ENCODE data around the gene CAMK1D.
A peak's percentile ranks its signal among the peaks of the same experiment; 100 is the strongest.
"Not testable (repeated sequence)": the region's sequence is repeated elsewhere in the genome, so short reads cannot be mapped to it uniquely, and the experiment has no call there.

CAMK1D gene

DNA sequence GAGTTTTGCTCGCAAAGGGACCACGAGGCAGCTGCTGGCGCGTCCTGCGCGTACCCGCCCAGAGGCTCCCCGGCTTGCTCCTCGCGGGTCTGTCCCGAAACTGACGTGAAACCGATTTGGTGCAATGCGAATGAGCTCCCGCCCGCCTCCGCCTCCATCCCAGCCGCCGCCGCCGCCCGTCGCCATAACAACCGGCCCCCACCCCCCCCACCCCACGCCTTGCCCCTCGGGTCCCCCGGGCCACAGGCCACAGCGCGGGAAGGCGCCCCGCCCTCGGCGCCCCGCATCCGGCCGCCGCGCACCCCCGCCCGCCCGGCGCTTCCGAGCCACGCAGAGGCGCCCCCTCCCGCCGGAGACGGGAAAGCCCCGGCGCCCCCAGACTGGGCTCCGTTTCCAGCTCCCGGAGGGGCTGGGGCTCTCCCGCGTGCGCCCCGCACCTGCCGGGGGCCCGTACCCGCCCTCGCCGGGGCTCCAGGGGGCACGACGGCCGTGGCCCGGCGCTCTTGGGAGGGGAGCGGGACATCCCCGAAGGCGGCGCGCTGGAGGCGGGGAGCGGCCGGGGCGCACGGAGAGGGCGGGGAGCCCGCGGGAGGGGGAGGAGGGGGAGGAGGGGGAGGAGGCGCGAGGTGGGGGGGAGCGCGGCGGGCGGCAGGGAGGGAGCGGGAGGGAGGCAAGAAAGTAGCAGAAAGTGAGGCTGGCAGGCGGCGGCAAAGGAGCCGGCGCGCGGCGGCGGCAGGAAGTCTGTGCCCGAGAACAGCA is at the start of gene CAMK1D:
CAMK1D (plus strand) TSS at position 678 of the 759 bp plus-strand sequence.
- Mint-ChIP-seq H3K27ac (peak within 1 kb of the TSS; percentile 96), H3K36me3 (no peaks in the 10 kb centered on the region), H3K4me3 (peak within 1 kb of the TSS; percentile 97), H3K4me1 (ENCODE audit: low read depth) (peaks cover 38% of the 10 kb centered on the region), H3K27me3 (no peaks in the 10 kb centered on the region), H3K9me3 (ENCODE audit: low read depth) (no peaks in the 10 kb centered on the region)

DNA sequence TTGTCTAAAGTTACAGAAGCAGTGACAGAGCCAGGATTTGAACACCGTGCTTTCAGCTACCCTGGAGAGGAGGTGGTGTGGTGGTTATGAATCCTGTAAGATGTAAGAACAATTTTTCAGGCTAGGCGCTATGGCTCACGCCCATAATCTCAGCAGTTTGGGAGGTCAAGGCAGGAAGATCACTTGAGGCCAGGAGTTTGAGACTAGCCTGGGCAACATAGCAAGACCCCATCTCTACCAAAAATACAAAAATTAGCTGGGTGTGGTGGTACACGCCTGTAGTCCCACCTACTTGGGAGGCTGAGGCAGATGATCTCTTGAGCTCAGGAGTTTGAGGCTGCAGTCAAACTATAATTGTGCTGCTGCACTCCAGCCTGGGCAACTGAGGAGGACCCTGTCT is 48.3 kb upstream of the CAMK1D start:
- not testable (repeated sequence) for H3K36me3 Mint-ChIP-seq; H3K27me3 Mint-ChIP-seq; H3K27ac Mint-ChIP-seq; H3K4me1 Mint-ChIP-seq (ENCODE audit: low read depth); H3K4me3 Mint-ChIP-seq; H3K9me3 Mint-ChIP-seq (ENCODE audit: low read depth)

DNA sequence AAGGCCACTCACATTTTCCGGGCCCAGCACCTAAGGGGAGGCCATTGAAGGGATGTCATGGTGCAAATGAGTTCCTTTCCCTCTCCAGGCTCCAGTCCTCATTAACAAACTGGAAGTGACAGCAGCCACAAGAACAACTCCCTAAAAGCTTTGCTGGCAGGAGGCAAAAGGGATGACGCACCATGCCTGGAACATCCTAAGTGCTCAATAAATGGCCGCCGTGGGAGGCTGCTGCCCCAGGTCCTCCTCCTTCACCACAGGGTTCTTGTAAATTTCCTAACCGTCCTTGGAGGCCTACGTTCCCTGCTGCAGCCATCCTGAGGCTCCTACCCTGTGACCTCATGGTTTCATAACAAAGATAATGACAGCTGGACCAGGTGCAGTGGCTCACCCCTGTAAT is 41.3 kb upstream of the CAMK1D start:
- Mint-ChIP-seq H3K27me3 (peaks cover 1% of the 10 kb centered on the region), H3K4me1 (ENCODE audit: low read depth) (peaks cover 2% of the 10 kb centered on the region), H3K27ac (no peak overlapping the region), H3K36me3 (peaks cover 2% of the 10 kb centered on the region), H3K4me3 (no peak overlapping the region), H3K9me3 (ENCODE audit: low read depth) (no peaks in the 10 kb centered on the region)

DNA sequence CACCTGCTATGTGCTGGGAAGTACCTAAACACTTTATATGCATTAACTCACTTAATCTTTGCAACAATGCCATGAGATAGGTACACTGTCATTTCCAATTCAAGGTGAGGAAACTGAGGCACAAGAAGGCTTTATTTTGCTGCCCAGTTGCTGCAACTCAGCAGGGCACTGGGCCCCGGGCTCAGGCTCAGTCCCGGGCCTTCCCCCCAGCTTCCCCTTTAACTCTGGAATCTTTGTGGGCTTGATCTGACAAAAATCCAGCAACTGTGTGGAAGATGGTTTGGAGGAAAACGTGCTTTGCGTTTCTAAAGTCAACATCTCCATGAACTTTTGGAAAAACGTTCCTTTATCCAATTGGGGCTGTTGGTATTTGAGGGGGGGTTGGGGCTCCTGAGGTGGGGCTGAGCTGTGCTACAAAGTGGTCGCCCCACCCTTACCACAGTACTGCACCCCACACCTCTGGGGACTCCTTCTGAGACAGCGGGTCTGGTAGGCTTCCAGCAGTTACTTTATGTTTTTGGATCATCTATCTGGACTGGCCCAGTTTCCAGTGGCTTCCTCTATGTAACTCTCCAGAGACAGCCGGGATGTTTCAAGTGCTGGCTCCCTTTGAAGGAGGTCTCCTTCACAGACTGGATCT is 40.5 kb upstream of the CAMK1D start:
- Mint-ChIP-seq H3K27me3 (peaks cover 1% of the 10 kb centered on the region), H3K36me3 (peaks cover 2% of the 10 kb centered on the region), H3K9me3 (ENCODE audit: low read depth) (no peaks in the 10 kb centered on the region), H3K4me1 (ENCODE audit: low read depth) (peaks cover 2% of the 10 kb centered on the region), H3K27ac (no peak overlapping the region), H3K4me3 (no peak overlapping the region)

DNA sequence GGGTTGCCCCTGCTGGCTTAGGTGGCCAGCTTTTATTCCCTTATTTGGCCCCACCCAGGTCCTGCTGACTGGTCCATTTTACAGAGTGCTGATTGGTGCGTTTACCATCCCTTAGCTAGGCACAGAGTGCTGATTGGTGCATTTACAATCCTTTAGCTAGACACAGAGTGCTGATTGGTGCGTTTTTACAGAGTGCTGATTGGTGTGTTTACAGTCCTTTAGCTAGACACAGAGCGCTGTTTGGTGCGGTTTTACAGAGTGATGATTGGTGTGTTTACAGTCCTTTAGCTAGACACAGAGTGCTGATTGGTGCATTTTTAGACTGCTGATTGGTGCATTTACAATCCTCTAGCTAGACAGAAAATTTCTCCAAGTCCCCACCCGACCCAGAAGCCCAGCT is 39.6 kb upstream of the CAMK1D start:
- H3K9me3 Mint-ChIP-seq (ENCODE audit: low read depth); H3K4me1 Mint-ChIP-seq (ENCODE audit: low read depth); H3K36me3 Mint-ChIP-seq; H3K4me3 Mint-ChIP-seq; H3K27ac Mint-ChIP-seq; H3K27me3 Mint-ChIP-seq: not testable (repeated sequence)

DNA sequence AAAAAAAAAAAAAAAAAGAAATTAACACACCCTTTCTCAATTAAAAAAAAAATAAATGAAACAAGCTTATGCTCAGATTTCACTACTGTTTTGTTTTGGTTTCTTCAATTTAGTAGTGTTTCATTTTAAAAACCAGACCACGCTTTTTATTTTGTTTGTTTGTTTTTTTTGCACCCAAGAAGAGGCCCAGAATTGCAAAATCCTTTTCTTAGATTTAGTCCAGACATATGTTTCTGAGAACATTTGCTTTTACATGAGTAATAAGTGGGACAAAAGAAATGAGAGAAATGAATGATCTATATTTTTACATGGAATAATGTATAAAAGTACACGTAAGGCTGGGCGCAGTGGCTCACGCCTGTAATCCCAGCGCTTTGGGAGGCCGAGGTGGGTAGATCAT is 34.5 kb upstream of the CAMK1D start:
- peaks cover 2% of the 10 kb centered on the region for H3K36me3 Mint-ChIP-seq
- no peaks in the 10 kb centered on the region for H3K4me1 Mint-ChIP-seq (ENCODE audit: low read depth)
- H3K27me3 Mint-ChIP-seq = no peaks in the 10 kb centered on the region
- no peak overlapping the region for H3K27ac Mint-ChIP-seq
- no peak overlapping the region for H3K4me3 Mint-ChIP-seq
- H3K9me3 Mint-ChIP-seq (ENCODE audit: low read depth) = no peaks in the 10 kb centered on the region

DNA sequence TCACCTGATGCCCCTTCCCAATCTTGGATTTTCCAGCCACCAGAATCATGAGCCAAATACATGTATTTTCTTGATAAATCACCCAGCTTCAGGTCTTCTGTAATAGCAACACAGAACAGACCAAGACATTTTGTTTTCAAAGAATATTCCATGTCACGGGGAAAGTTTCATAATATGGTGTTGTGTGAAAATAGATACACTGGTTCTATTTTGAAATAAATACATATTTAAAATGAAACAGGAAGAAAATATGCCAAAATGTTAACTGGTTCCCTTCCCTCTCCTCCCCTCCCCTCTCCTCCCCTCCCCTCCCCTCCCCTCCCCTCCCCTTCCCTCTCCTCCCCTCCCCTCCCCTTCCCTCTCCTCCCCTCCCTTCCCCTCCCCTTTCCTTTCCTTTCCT is 30.3 kb upstream of the CAMK1D start:
- Mint-ChIP-seq H3K36me3 (no peaks in the 10 kb centered on the region), H3K9me3 (ENCODE audit: low read depth) (no peaks in the 10 kb centered on the region), H3K4me1 (ENCODE audit: low read depth) (peaks cover 6% of the 10 kb centered on the region), H3K27ac (no peak overlapping the region), H3K27me3 (no peaks in the 10 kb centered on the region), H3K4me3 (no peak overlapping the region)

DNA sequence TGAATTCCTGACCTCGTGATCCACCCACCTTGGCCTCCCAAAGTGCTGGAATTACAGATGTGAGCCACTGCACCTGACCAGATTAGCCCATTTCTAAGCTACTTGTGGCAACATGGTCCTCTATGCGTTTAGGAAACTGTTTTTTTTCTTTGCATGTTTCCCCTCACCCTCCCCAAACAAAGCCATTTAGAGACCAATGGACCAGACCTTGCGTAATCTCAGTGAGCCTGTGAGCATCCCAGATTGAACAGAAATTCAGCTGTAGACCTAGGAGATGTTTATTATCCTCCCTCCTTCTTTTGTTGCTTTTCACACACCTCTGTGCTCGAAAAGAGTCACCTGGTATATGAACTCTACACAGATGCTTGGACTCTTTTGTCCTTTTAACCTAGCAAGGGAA is 28.5 kb upstream of the CAMK1D start:
- Mint-ChIP-seq H3K27me3 (no peaks in the 10 kb centered on the region), H3K4me1 (ENCODE audit: low read depth) (peaks cover 6% of the 10 kb centered on the region), H3K9me3 (ENCODE audit: low read depth) (no peaks in the 10 kb centered on the region), H3K27ac (no peak overlapping the region), H3K4me3 (no peak overlapping the region), H3K36me3 (no peaks in the 10 kb centered on the region)

DNA sequence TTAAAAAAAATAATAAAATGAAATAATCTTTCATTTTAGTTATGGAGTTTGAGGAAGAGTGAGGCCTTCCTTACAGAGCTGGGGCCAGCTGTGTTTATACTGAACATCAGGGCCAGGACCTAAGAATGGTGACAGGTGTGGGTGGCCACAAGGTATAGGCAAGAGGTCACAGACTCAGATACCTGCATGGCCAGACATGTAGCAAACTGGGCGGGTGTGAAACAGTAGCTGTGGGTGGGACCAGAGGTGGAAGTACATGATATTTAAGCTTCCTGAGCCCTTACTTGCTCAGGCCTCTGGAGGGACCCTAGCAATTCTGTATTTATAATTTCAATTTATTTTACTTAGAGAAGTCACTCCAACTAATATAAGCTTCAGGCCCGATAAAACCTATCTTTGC is 27.7 kb upstream of the CAMK1D start:
- Mint-ChIP-seq H3K4me1 (ENCODE audit: low read depth) (peaks cover 8% of the 10 kb centered on the region), H3K9me3 (ENCODE audit: low read depth) (no peaks in the 10 kb centered on the region), H3K4me3 (no peak overlapping the region), H3K27ac (no peak overlapping the region), H3K27me3 (no peaks in the 10 kb centered on the region), H3K36me3 (no peaks in the 10 kb centered on the region)

DNA sequence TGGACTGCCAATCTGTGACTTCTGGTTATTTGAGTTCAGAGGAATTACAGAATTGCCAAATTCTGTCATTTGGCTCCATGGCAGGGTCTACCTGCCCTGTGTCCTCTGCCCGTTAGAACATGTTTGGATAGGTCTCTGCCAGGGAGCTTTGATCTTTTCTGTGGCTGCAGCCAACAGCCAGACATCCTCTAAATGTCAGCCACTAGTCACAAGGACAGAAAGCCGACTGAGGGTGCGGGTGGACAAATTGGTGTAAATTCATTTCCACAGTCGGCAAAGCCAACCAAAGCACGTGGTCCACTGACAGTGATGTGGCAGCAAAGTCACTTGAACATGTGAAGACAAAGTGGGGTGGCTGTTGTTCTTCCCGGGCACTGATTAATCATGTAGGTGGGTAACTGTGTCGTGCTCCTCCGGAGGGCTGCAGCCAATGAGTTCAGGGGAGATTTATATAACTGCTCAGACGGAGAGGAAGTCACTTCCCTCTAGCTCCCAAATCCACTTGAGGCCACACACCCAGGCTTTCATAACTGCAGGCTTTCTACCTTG is 26.7 kb upstream of the CAMK1D start:
- H3K27ac Mint-ChIP-seq = no peak overlapping the region
- peaks cover 8% of the 10 kb centered on the region for H3K4me1 Mint-ChIP-seq (ENCODE audit: low read depth)
- H3K4me3 Mint-ChIP-seq = no peak overlapping the region
- no peaks in the 10 kb centered on the region for H3K36me3 Mint-ChIP-seq
- no peaks in the 10 kb centered on the region for H3K27me3 Mint-ChIP-seq
- no peaks in the 10 kb centered on the region for H3K9me3 Mint-ChIP-seq (ENCODE audit: low read depth)

DNA sequence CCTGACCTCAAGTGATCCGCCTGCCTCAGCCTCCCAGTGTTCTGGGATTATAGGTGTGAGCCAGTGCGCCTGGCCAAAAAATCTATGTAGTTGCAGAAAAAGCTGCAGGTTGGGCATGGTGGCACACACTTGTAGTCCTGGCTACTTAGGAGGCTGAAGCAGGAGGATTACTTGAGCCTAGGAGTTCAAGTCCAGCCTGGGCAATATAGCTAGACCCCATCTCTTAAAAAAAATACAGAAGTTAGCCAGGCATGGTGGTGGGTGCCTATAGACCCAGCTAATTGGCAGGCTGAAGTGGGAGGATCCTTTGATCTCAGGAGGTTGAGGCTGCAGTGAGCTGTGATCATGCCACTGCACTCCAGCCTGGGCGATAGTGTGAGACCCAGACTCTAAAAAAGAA is 24.8 kb upstream of the CAMK1D start:
- Mint-ChIP-seq H3K4me3 (no peak overlapping the region), H3K36me3 (no peaks in the 10 kb centered on the region), H3K4me1 (ENCODE audit: low read depth) (peaks cover 8% of the 10 kb centered on the region), H3K27ac (no peak overlapping the region), H3K9me3 (ENCODE audit: low read depth) (no peaks in the 10 kb centered on the region), H3K27me3 (no peaks in the 10 kb centered on the region)

DNA sequence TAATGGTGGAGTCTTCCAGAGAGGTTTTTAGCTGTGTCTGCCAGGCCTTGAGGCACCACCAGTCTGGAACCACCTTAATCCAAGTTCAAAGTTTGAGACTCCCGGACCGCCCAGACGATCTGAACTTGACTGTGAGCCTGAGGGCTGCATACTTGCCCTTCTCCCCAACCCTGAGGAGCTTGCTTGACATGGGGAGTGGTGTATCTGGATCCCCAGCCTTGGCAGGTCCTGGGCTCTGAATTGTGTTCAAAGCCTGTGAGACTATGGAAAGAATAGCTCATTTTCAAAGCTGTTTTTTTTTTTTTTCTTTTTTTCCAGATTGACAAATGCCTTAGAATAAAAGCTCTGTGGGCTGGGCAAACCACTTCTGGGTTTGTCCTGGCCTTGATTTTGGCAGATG is 22.3 kb upstream of the CAMK1D start:
- H3K36me3 Mint-ChIP-seq = no peaks in the 10 kb centered on the region
- H3K27ac Mint-ChIP-seq = no peak overlapping the region
- H3K27me3 Mint-ChIP-seq = no peaks in the 10 kb centered on the region
- no peaks in the 10 kb centered on the region for H3K9me3 Mint-ChIP-seq (ENCODE audit: low read depth)
- peaks cover 8% of the 10 kb centered on the region for H3K4me1 Mint-ChIP-seq (ENCODE audit: low read depth)
- H3K4me3 Mint-ChIP-seq = no peak overlapping the region

DNA sequence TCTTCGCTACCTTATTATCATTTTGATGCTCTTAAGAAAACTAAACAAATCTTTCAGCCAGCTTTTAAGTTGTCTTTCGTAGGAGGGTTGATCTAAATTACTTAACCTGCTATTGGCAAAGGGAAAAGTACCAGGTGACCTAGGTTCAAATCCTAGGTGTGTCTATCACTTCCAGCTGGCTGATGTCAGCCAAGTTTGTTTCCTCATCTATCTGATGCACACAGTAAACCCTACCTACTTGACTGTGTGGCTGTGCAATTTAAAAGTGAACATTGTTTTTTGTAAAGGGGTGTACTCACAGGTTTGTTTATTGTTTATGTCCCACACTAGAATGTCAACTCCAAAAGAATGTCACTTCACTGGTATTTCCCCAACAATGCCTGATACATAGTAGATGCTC is 21.9 kb upstream of the CAMK1D start:
- no peaks in the 10 kb centered on the region for H3K36me3 Mint-ChIP-seq
- no peaks in the 10 kb centered on the region for H3K9me3 Mint-ChIP-seq (ENCODE audit: low read depth)
- H3K4me1 Mint-ChIP-seq (ENCODE audit: low read depth) = peaks cover 8% of the 10 kb centered on the region
- no peaks in the 10 kb centered on the region for H3K27me3 Mint-ChIP-seq
- no peak overlapping the region for H3K27ac Mint-ChIP-seq
- H3K4me3 Mint-ChIP-seq = no peak overlapping the region

DNA sequence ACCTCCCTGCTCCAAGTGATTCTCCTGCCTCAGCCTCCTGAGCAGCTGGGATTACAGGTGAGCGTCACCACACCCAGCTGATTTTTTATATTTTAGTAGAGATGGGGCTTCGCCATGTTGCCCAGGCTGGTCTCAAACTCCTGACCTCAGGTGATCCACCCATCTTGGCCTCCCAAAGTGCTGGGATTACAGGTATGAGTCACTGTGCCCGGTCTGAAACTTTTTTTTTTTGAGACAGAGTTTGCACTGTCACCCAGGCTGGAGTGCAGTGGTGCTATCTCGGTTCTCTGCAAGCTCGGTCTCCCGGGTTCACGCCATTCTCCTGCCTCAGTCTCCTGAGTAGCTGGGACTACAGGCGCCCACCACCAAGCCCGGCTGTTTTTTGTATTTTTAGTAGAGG is 21.0 kb upstream of the CAMK1D start:
- not testable (repeated sequence) for H3K27me3 Mint-ChIP-seq; H3K4me1 Mint-ChIP-seq (ENCODE audit: low read depth); H3K27ac Mint-ChIP-seq; H3K4me3 Mint-ChIP-seq; H3K9me3 Mint-ChIP-seq (ENCODE audit: low read depth); H3K36me3 Mint-ChIP-seq

DNA sequence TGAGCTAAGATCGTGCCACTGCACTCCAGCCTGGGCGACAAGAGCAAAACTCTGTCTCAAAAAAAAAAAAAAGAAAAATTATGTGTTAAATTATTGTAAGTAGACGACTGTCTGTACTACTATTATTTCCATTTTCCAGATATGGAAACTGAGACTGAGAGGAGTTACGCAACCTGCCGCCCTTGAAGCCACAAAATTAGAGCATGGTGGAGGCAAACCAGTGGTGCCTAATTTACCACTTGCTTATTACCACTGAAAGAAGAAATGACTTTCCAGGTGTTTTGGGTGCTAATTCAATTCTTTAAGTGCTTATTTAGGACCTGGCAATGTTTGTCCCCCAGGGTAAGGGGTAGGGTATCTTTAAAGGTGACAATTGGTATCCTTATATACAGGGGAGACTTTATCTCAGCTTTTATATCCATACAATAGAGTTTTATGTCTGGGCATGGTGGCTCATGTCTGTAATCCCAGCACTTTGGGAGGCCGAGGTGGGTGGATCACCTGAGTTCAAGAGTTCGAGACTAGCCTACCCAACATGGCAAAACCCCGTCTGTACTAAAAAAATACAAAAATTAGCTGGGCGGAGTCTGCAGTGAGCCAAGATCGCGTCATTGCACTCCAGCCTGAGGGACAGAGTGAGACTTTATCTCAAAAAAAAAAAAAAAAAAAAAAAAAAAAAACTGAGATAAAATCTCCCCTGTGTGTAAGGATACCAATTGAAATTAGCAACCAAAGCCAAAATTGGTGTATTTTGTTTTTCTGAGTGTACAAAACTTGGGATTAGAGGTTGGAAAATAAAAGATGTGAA is 16.6 kb upstream of the CAMK1D start:
- H3K27me3 Mint-ChIP-seq = no peaks in the 10 kb centered on the region
- H3K4me1 Mint-ChIP-seq (ENCODE audit: low read depth) = peaks cover 5% of the 10 kb centered on the region
- H3K4me3 Mint-ChIP-seq = no peak overlapping the region
- H3K27ac Mint-ChIP-seq = no peak overlapping the region
- no peaks in the 10 kb centered on the region for H3K9me3 Mint-ChIP-seq (ENCODE audit: low read depth)
- no peaks in the 10 kb centered on the region for H3K36me3 Mint-ChIP-seq

All from activated naive CD8-positive, alpha-beta T cell (primary cell).